GM12874 (cell line): ENCODE results near the gene AMZ1.

ENCODE experiments used
- CTCF ChIP-seq: IDR thresholded peaks from 2 replicates; pipeline ENCODE4 v1.5.1; 2011; ENCODE audit warnings: low read depth, mild to moderate bottlenecking, control low read depth, low read length, moderate library complexity; ENCODE audit not compliant: insufficient read depth

The AMZ1 gene

GRCh38 chr7:2705371-2706096 is 17.5 kb downstream of the AMZ1 start:
- no peak for TF ChIP-seq CTCF

GRCh38 chr7:2706685-2707126 is 18.7 kb downstream of the AMZ1 start:
- no peak for TF ChIP-seq CTCF

GRCh38 chr7:2707481-2707880 is 19.5 kb downstream of the AMZ1 start:
- TF ChIP-seq CTCF, result no peak

GRCh38 chr7:2708041-2708440 is 20.0 kb downstream of the AMZ1 start:
- TF ChIP-seq CTCF, result no peak

GRCh38 chr7:2708547-2709310 is 20.7 kb downstream of the AMZ1 start:
- no peak for TF ChIP-seq CTCF

GRCh38 chr7:2709553-2710285 is 21.7 kb downstream of the AMZ1 start:
- peak; percentile 100 for TF ChIP-seq CTCF

GRCh38 chr7:2710286-2710655 is 22.3 kb downstream of the AMZ1 start:
- TF ChIP-seq CTCF, result no peak
